H1 (cell line): Measurements from ENCODE around the gene TECR. TPM values are rescaled to one million over a fixed set of nuclear protein-coding genes. Genes with fewer than 3 reads are reported as not detected.
A peak's percentile ranks its signal among the peaks of the same experiment; 100 is the strongest.

Source experiments
- CTCF ChIA-PET: fragments of 300-600 bp; sonication (Branson Sonifier 250); formaldehyde crosslinking; loops from one replicate; lab custom pipeline; 2021; ENCODE audit not compliant: partially characterized antibody; lab: Charles Lee
- POLR2A ChIA-PET: fragments of 300-600 bp; sonication (Branson Sonifier 250); formaldehyde crosslinking; loops from one replicate; lab custom pipeline; 2021; ENCODE audit warnings: inconsistent platforms; ENCODE audit not compliant: partially characterized antibody; lab: Charles Lee
- DNase-seq, 2 experiments: peaks; one replicate each; pipeline versions ENCODE4 v3.0.0 to v3.0.0-alpha.2; 2010 to 2022; ENCODE audit warnings: low spot score in 2 of 2, low read depth in 1 of 2, mixed read lengths in 1 of 2
- FAIRE-seq: peaks from 2 replicates; lab custom pipeline; 2011; peaks lifted over from hg19 to GRCh38; lab: Jason Lieb, UNC
- H2AFZ ChIP-seq: 2 replicates; pipeline ENCODE4 v1.8.1; 2012; ENCODE audit warnings: low read length, inconsistent platforms
- H2AK5ac ChIP-seq: 2 replicates; pipeline ENCODE4 v1.6.1; 2013; ENCODE audit warnings: low read depth, low read length
- H2BK120ac ChIP-seq: replicated peaks from 2 replicates; pipeline ENCODE3; 2013; ENCODE audit warnings: low read depth, low read length, inconsistent platforms
- H2BK12ac ChIP-seq: 2 replicates; pipeline ENCODE4 v1.6.1; 2013; ENCODE audit warnings: low read depth, low read length
- H2BK15ac ChIP-seq: 2 replicates; pipeline ENCODE4 v1.6.1; 2013; ENCODE audit warnings: low read length
- H2BK20ac ChIP-seq: 2 replicates; pipeline ENCODE4 v1.6.1; 2013; ENCODE audit warnings: low read length
- H2BK5ac ChIP-seq: 2 replicates; pipeline ENCODE4 v1.6.1; 2013; ENCODE audit warnings: low read depth, low read length
- H3K14ac ChIP-seq: 2 replicates; pipeline ENCODE4 v1.6.1; 2013; ENCODE audit warnings: inconsistent platforms; ENCODE audit not compliant: insufficient read length
- H3K18ac ChIP-seq: 2 replicates; pipeline ENCODE4 v1.6.1; 2013; ENCODE audit warnings: low read length; ENCODE audit errors: extremely low read depth
- H3K23ac ChIP-seq: 2 replicates; pipeline ENCODE4 v1.6.1; 2013; ENCODE audit warnings: inconsistent platforms; ENCODE audit not compliant: insufficient read length
- H3K23me2 ChIP-seq: 2 replicates; pipeline ENCODE4 v1.6.1; 2013; ENCODE audit warnings: low read depth, low read length
- H3K27ac ChIP-seq: 2 replicates; pipeline ENCODE4 v1.6.1; 2011; ENCODE audit warnings: low read depth, low read length, inconsistent platforms
- H3K27me3 ChIP-seq, 4 experiments: replicated peaks in 1 of 4; 1 replicate in 1 of 4; 2 replicates in 3 of 4; pipeline versions ENCODE4 v1.6.1 to v1.8.1; 2011 to 2013; ENCODE audit warnings: low read length in 3 of 4, mild to moderate bottlenecking in 3 of 4, inconsistent platforms in 2 of 4, mixed read lengths in 2 of 4, moderate library complexity in 1 of 4; ENCODE audit not compliant: control insufficient read depth in 3 of 4, insufficient read depth in 3 of 4; ENCODE audit errors: extremely low read depth in 1 of 4
- H3K36me3 ChIP-seq, 4 experiments: 2 replicates each; pipeline versions ENCODE4 v1.6.1 to v1.8.1; 2011 to 2013; ENCODE audit warnings: mild to moderate bottlenecking in 4 of 4, low read length in 3 of 4, moderate library complexity in 2 of 4, control low read depth in 1 of 4, inconsistent platforms in 1 of 4; ENCODE audit not compliant: insufficient read depth in 4 of 4, control insufficient read depth in 2 of 4
- H3K4ac ChIP-seq: replicated peaks from 2 replicates; pipeline ENCODE3; 2013; ENCODE audit warnings: low read length, low read depth, mixed read lengths, inconsistent platforms; ENCODE audit not compliant: insufficient read length
- H3K4me1 ChIP-seq, 4 experiments: replicated peaks in 1 of 4; 1 replicate in 1 of 4; 2 replicates in 3 of 4; pipeline versions ENCODE4 v1.6.1 to v1.8.1; 2011 to 2013; ENCODE audit warnings: low read length in 3 of 4, inconsistent platforms in 2 of 4, mixed read lengths in 1 of 4; ENCODE audit not compliant: insufficient read depth in 4 of 4, control insufficient read depth in 3 of 4
- H3K4me2 ChIP-seq, 2 experiments: 2 replicates each; pipeline versions ENCODE4 v1.6.1 to v1.8.1; 2011 to 2013; ENCODE audit warnings: low read depth in 2 of 2, low read length in 2 of 2, control low read depth in 1 of 2, inconsistent platforms in 1 of 2, mild to moderate bottlenecking in 1 of 2; ENCODE audit not compliant: insufficient read depth in 1 of 2
- H3K4me3 ChIP-seq, 4 experiments: fragments of 200-600, 300-600 bp in 1 of 4; sonication (generic), shearing (Covaris generic), sonication (Bioruptor Twin) in 1 of 4; 2 replicates each; pipeline versions ENCODE4 v1.5.1 to v1.8.1; 2011 to 2016; ENCODE audit warnings: low read length in 4 of 4, low read depth in 3 of 4, control low read depth in 2 of 4, inconsistent platforms in 2 of 4, mild to moderate bottlenecking in 2 of 4, mixed read lengths in 1 of 4, moderate library complexity in 1 of 4; ENCODE audit not compliant: insufficient read depth in 2 of 4; ENCODE audit errors: extremely low read depth in 1 of 4
- H3K56ac ChIP-seq: replicated peaks from 2 replicates; pipeline ENCODE3; 2013; ENCODE audit warnings: low read depth, mild to moderate bottlenecking, mixed read lengths, low read length, inconsistent platforms; ENCODE audit not compliant: insufficient read length
- H3K79me1 ChIP-seq: 2 replicates; pipeline ENCODE4 v1.6.1; 2013; ENCODE audit warnings: low read depth, low read length, control low read depth
- H3K79me2 ChIP-seq, 2 experiments: 2 replicates each; pipeline versions ENCODE4 v1.6.1 to v1.8.1; 2012 to 2013; ENCODE audit warnings: low read length in 2 of 2, mild to moderate bottlenecking in 2 of 2, inconsistent platforms in 1 of 2; ENCODE audit not compliant: insufficient read depth in 2 of 2, control insufficient read depth in 1 of 2
- H3K9ac ChIP-seq, 4 experiments: replicated peaks in 1 of 4; 1 replicate in 1 of 4; 2 replicates in 3 of 4; pipeline versions ENCODE4 v1.6.1 to v1.8.1; 2011 to 2013; ENCODE audit warnings: low read depth in 3 of 4, low read length in 3 of 4, control low read depth in 2 of 4, mild to moderate bottlenecking in 2 of 4, moderate library complexity in 2 of 4, inconsistent platforms in 1 of 4; ENCODE audit errors: extremely low read depth in 1 of 4
- H3K9me3 ChIP-seq, 2 experiments: 2 replicates each; pipeline versions ENCODE4 v1.6.1 to v1.8.1; 2012 to 2013; ENCODE audit warnings: mild to moderate bottlenecking in 2 of 2, moderate library complexity in 2 of 2, control low read depth in 1 of 2, inconsistent platforms in 1 of 2, low read depth in 1 of 2, low read length in 1 of 2, mixed read lengths in 1 of 2; ENCODE audit not compliant: insufficient read depth in 2 of 2
- H4K20me1 ChIP-seq, 2 experiments: replicated peaks in 1 of 2; 2 replicates each; pipeline versions ENCODE3 to v1.8.1; 2011 to 2013; ENCODE audit warnings: inconsistent platforms in 2 of 2, low read length in 2 of 2, mild to moderate bottlenecking in 1 of 2; ENCODE audit not compliant: insufficient read depth in 2 of 2, control insufficient read depth in 1 of 2
- H4K5ac ChIP-seq: 2 replicates; pipeline ENCODE4 v1.6.1; 2013; ENCODE audit warnings: low read length, low read depth, mixed read lengths, inconsistent platforms; ENCODE audit not compliant: insufficient read length
- H4K8ac ChIP-seq: 2 replicates; pipeline ENCODE4 v1.8.0; 2013; ENCODE audit warnings: mild to moderate bottlenecking, moderate library complexity, low read length, inconsistent platforms; ENCODE audit not compliant: insufficient read depth; ENCODE audit errors: extremely low read depth
- H4K91ac ChIP-seq: replicated peaks from 2 replicates; pipeline ENCODE3; 2013; ENCODE audit warnings: low read length, mixed read lengths, inconsistent platforms; ENCODE audit not compliant: insufficient read length
- CEBPB ChIP-seq: IDR thresholded peaks from 2 replicates; pipeline ENCODE4 v1.6.1; 2012; ENCODE audit warnings: low read depth, low read length
- CHD1 ChIP-seq: IDR thresholded peaks from 2 replicates; pipeline ENCODE4 v1.6.1; 2012; ENCODE audit warnings: low read depth, low read length, improper control_type of control experiment
- RNF2 ChIP-seq: fragments of 200-900, 300-1000 bp; sonication (generic); IDR thresholded peaks from 2 replicates; pipeline ENCODE4 v1.7.1; 2016; ENCODE audit warnings: borderline replicate concordance, low read depth, mild to moderate bottlenecking, antibody characterized with exemption, low read length; ENCODE audit not compliant: poor library complexity, severe bottlenecking; ENCODE audit errors: missing control alignments
- TCF12 ChIP-seq: IDR thresholded peaks from 2 replicates; pipeline ENCODE4 v1.6.1; 2011; ENCODE audit warnings: low read depth, mild to moderate bottlenecking, low read length
- WGBS, 2 experiments: shearing (Covaris generic) in 1 of 2; methylation state at CpG; one replicate each; pipeline versions ENCODE4 v1.1.6 to v1.1.7; 2013 to 2015; ENCODE audit warnings: low lambda C conversion rate in 2 of 2, mixed read lengths in 2 of 2, inconsistent platforms in 1 of 2, low coverage in 1 of 2, missing lambda C conversion rate in 1 of 2; ENCODE audit not compliant: insufficient replicate concordance in 2 of 2, insufficient coverage in 1 of 2, insufficient read length in 1 of 2; ENCODE audit errors: extremely low coverage in 1 of 2, missing lambda C conversion rate in 1 of 2; 5-methylcytosine and 5-hydroxymethylcytosine counted together
- polyA plus RNA-seq, 7 experiments: library from polyadenylated mRNA; depleted of rRNA in 3 of 7; stranded (reverse) in 5 of 7; unstranded in 2 of 7; fragments of >200 nt in 5 of 7; fragments of 200-250 nt in 2 of 7; gene quantifications; 1 replicate in 5 of 7; 2 replicates in 1 of 7; 4 replicates in 1 of 7; pipeline versions ENCODE4 v1.2.1 to v1.2.3, GENCODE V29; 2011 to 2013; ENCODE audit warnings: missing spikeins in 2 of 7, mixed read lengths in 2 of 7
- total RNA-seq: library from RNA; stranded (reverse); fragmentation: NEBNext Ultra II Directional; extraction: Animal tissue kit (Norgen Biotek cat#: 25700); gene quantifications from 2 replicates; pipeline ENCODE4 v1.2.1, GENCODE V29; 2021

Gene TECR
- total and polyA plus RNA-seq, 2 of the 8 experiments (the other 6 are each of a cell fraction or from before 2014, with no cell fraction given) = 172 to 405 TPM

- H3K23ac ChIP-seq = no peak overlapping the region
- no peak overlapping the region for H2BK5ac ChIP-seq
- H4K20me1 ChIP-seq = no peaks in the 10 kb centered on the region
- peaks cover 0 to 5% (median 2%) of the 10 kb centered on the region in 4 experiments; a peak in 3 of 7 replicates for H3K4me1 ChIP-seq
- no peaks in the 10 kb centered on the region; the same call in 1 of the 2 replicates for H3K23me2 ChIP-seq
- FAIRE-seq (no peak), DNase-seq (no peak)
- no peak overlapping the region for H3K4me2 ChIP-seq
- H3K4ac ChIP-seq = no peak overlapping the region
- H2BK15ac ChIP-seq = no peak overlapping the region
- POLR2A ChIA-PET = no interaction called here
- H2BK120ac ChIP-seq = no peak overlapping the region
- CTCF ChIA-PET = interaction anchor here (0.9 to 1.2 kb wide), 2 partner anchors 23 to 54 kb away, joined by 3 to 4 read pairs; no protein-coding TSS in a partner anchor
- no peak for TF ChIP-seq CHD1
- TF ChIP-seq RNF2 = no peak
- TF ChIP-seq CEBPB = peak; percentile 57; the same call in 1 of the 2 replicates
- no peak for TF ChIP-seq TCF12
- no peak overlapping the region for H3K4me3 ChIP-seq
- H3K27me3 ChIP-seq = no peaks in the 10 kb centered on the region
- no peak overlapping the region for H3K14ac ChIP-seq
- H3K36me3 ChIP-seq = no peaks in the 10 kb centered on the region
- H4K8ac ChIP-seq = no peak overlapping the region
- H3K9me3 ChIP-seq = no peaks in the 10 kb centered on the region
- WGBS, 2 experiments = 88% methylated on average over 11 of the region's 11 CpGs; no CpG with 5 or more reads in 1 of the 2 experiments
- H3K27ac ChIP-seq = no peak overlapping the region
- H2BK20ac ChIP-seq = no peak overlapping the region
- no peak overlapping the region for H2AK5ac ChIP-seq
- no peak overlapping the region for H3K18ac ChIP-seq
- H4K5ac ChIP-seq = no peak overlapping the region
- no peaks in the 10 kb centered on the region for H3K79me2 ChIP-seq
- no peak overlapping the region for H2AFZ ChIP-seq
- H4K91ac ChIP-seq = no peak overlapping the region
- no peak overlapping the region for H3K9ac ChIP-seq
- H3K79me1 ChIP-seq = no peaks in the 10 kb centered on the region
- no peak overlapping the region for H3K56ac ChIP-seq
- no peak overlapping the region for H2BK12ac ChIP-seq
Observed at GRCh38 chr19:14502334-14503092, 26.9 kb upstream of the TECR start.
